ENCODE measurements around the gene NSMCE3. TPM values are rescaled to one million over a fixed set of nuclear protein-coding genes. Genes with fewer than 3 reads are reported as not detected.

Gene NSMCE3
- total RNA-seq, 1 experiment from 2014 or later: 14.6 TPM

- H4K20me1 ChIP-seq (ENCODE audit: insufficient read depth, low read depth, low read length): no peaks in the 10 kb centered on the region
- H3K27ac ChIP-seq (ENCODE audit: low read length): no peak overlapping the region
- no peaks in the 10 kb centered on the region for H3K27me3 ChIP-seq (ENCODE audit: low read length)
- no peaks in the 10 kb centered on the region for H3K79me2 ChIP-seq (ENCODE audit: low read length)
- H3K4me3 ChIP-seq (ENCODE audit: low read length): no peak overlapping the region
- no peak overlapping the region for H2AFZ ChIP-seq (ENCODE audit: low read length)
- H3K36me3 ChIP-seq (ENCODE audit: insufficient read depth, low read length): no peaks in the 10 kb centered on the region
- no peaks in the 10 kb centered on the region for H3K4me1 ChIP-seq (ENCODE audit: low read length)
- H3K4me2 ChIP-seq (ENCODE audit: low read depth, low read length, poor library complexity, severe bottlenecking): no peak overlapping the region
- no peak for DNase-seq
- H3K9me3 ChIP-seq (ENCODE audit: low read length): no peaks in the 10 kb centered on the region
- H3K9me2 ChIP-seq (replicated peaks; ENCODE audit: insufficient read depth, low read length): no peaks in the 10 kb centered on the region
- no peak overlapping the region for H3K9ac ChIP-seq (ENCODE audit: low read length)
Measured at GRCh38 chr15:29299784-29300183, 30.2 kb upstream of the NSMCE3 start.

- no peak overlapping the region for H2AFZ ChIP-seq (ENCODE audit: low read length)
- no peak overlapping the region for H3K4me3 ChIP-seq (ENCODE audit: low read length)
- H3K4me1 ChIP-seq (ENCODE audit: low read length): no peaks in the 10 kb centered on the region
- no peak overlapping the region for H3K27ac ChIP-seq (ENCODE audit: low read length)
- H3K27me3 ChIP-seq (ENCODE audit: low read length): no peaks in the 10 kb centered on the region
- DNase-seq: no peak
- no peaks in the 10 kb centered on the region for H3K36me3 ChIP-seq (ENCODE audit: insufficient read depth, low read length)
- no peak overlapping the region for H3K9ac ChIP-seq (ENCODE audit: low read length)
- no peaks in the 10 kb centered on the region for H3K79me2 ChIP-seq (ENCODE audit: low read length)
- H4K20me1 ChIP-seq (ENCODE audit: insufficient read depth, low read depth, low read length): no peaks in the 10 kb centered on the region
- H3K4me2 ChIP-seq (ENCODE audit: low read depth, low read length, poor library complexity, severe bottlenecking): no peak overlapping the region
- no peaks in the 10 kb centered on the region for H3K9me2 ChIP-seq (replicated peaks; ENCODE audit: insufficient read depth, low read length)
- H3K9me3 ChIP-seq (ENCODE audit: low read length): no peaks in the 10 kb centered on the region
Measured at GRCh38 chr15:29299331-29299730, 29.7 kb upstream of the NSMCE3 start.

GRCh38 chr15:29294732-29295325 is 25.2 kb upstream of the NSMCE3 start:
- H3K79me2 ChIP-seq (ENCODE audit: low read length): no peaks in the 10 kb centered on the region
- H4K20me1 ChIP-seq (ENCODE audit: insufficient read depth, low read depth, low read length): no peaks in the 10 kb centered on the region
- no peaks in the 10 kb centered on the region for H3K9me3 ChIP-seq (ENCODE audit: low read length)
- no peaks in the 10 kb centered on the region for H3K4me1 ChIP-seq (ENCODE audit: low read length)
- no peak overlapping the region for H3K9ac ChIP-seq (ENCODE audit: low read length)
- DNase-seq: no peak
- H3K4me2 ChIP-seq (ENCODE audit: low read depth, low read length, poor library complexity, severe bottlenecking): no peak overlapping the region
- no peak overlapping the region for H3K4me3 ChIP-seq (ENCODE audit: low read length)
- H3K27ac ChIP-seq (ENCODE audit: low read length): no peak overlapping the region
- H3K9me2 ChIP-seq (replicated peaks; ENCODE audit: insufficient read depth, low read length): no peaks in the 10 kb centered on the region
- H3K27me3 ChIP-seq (ENCODE audit: low read length): no peaks in the 10 kb centered on the region
- H2AFZ ChIP-seq (ENCODE audit: low read length): no peak overlapping the region
- H3K36me3 ChIP-seq (ENCODE audit: insufficient read depth, low read length): no peaks in the 10 kb centered on the region

- H3K27me3 ChIP-seq (ENCODE audit: low read length): no peaks in the 10 kb centered on the region
- no peak overlapping the region for H3K9ac ChIP-seq (ENCODE audit: low read length)
- no peaks in the 10 kb centered on the region for H3K9me3 ChIP-seq (ENCODE audit: low read length)
- no peaks in the 10 kb centered on the region for H4K20me1 ChIP-seq (ENCODE audit: insufficient read depth, low read depth, low read length)
- H3K9me2 ChIP-seq (replicated peaks; ENCODE audit: insufficient read depth, low read length): no peaks in the 10 kb centered on the region
- no peak overlapping the region for H3K4me2 ChIP-seq (ENCODE audit: low read depth, low read length, poor library complexity, severe bottlenecking)
- no peak overlapping the region for H2AFZ ChIP-seq (ENCODE audit: low read length)
- no peaks in the 10 kb centered on the region for H3K36me3 ChIP-seq (ENCODE audit: insufficient read depth, low read length)
- no peak for DNase-seq
- H3K4me3 ChIP-seq (ENCODE audit: low read length): no peak overlapping the region
- H3K4me1 ChIP-seq (ENCODE audit: low read length): no peaks in the 10 kb centered on the region
- no peak overlapping the region for H3K27ac ChIP-seq (ENCODE audit: low read length)
- no peaks in the 10 kb centered on the region for H3K79me2 ChIP-seq (ENCODE audit: low read length)
Measured at GRCh38 chr15:29291067-29291845, 21.6 kb upstream of the NSMCE3 start.

- no peaks in the 10 kb centered on the region for H3K4me1 ChIP-seq (ENCODE audit: low read length)
- H3K9me3 ChIP-seq (ENCODE audit: low read length): no peaks in the 10 kb centered on the region
- no peak overlapping the region for H3K27ac ChIP-seq (ENCODE audit: low read length)
- H3K9ac ChIP-seq (ENCODE audit: low read length): no peak overlapping the region
- H3K36me3 ChIP-seq (ENCODE audit: insufficient read depth, low read length): no peaks in the 10 kb centered on the region
- no peaks in the 10 kb centered on the region for H3K9me2 ChIP-seq (replicated peaks; ENCODE audit: insufficient read depth, low read length)
- no peak for DNase-seq
- H3K27me3 ChIP-seq (ENCODE audit: low read length): no peaks in the 10 kb centered on the region
- no peak overlapping the region for H3K4me2 ChIP-seq (ENCODE audit: low read depth, low read length, poor library complexity, severe bottlenecking)
- no peaks in the 10 kb centered on the region for H3K79me2 ChIP-seq (ENCODE audit: low read length)
- H3K4me3 ChIP-seq (ENCODE audit: low read length): no peak overlapping the region
- H4K20me1 ChIP-seq (ENCODE audit: insufficient read depth, low read depth, low read length): no peaks in the 10 kb centered on the region
- no peak overlapping the region for H2AFZ ChIP-seq (ENCODE audit: low read length)
Measured at GRCh38 chr15:29289173-29289572, 19.6 kb upstream of the NSMCE3 start.

- Histone ChIP-seq H3K27me3 (ENCODE audit: low read length) (no peaks in the 10 kb centered on the region; the same call in 1 of the 2 replicates), H3K27ac (ENCODE audit: low read length) (no peak overlapping the region), H3K4me3 (ENCODE audit: low read length) (no peak overlapping the region)
Measured at GRCh38 chr15:29285386-29285785, 15.8 kb upstream of the NSMCE3 start.

GRCh38 chr15:29283381-29283780 is 13.8 kb upstream of the NSMCE3 start:
- DNase-seq: no peak
- Histone ChIP-seq H3K4me3 (ENCODE audit: low read length) (no peak overlapping the region), H3K4me1 (ENCODE audit: low read length) (no peaks in the 10 kb centered on the region), H4K20me1 (ENCODE audit: insufficient read depth, low read depth, low read length) (no peaks in the 10 kb centered on the region), H3K27ac (ENCODE audit: low read length) (no peak overlapping the region), H3K9ac (ENCODE audit: low read length) (no peak overlapping the region), H3K9me3 (ENCODE audit: low read length) (peaks cover 3% of the 10 kb centered on the region; the same call in 1 of the 2 replicates), H3K27me3 (ENCODE audit: low read length) (no peaks in the 10 kb centered on the region; the same call in 1 of the 2 replicates), H2AFZ (ENCODE audit: low read length) (no peak overlapping the region), H3K9me2 (replicated peaks; ENCODE audit: insufficient read depth, low read length) (no peaks in the 10 kb centered on the region), H3K79me2 (ENCODE audit: low read length) (no peaks in the 10 kb centered on the region), H3K4me2 (ENCODE audit: low read depth, low read length, poor library complexity, severe bottlenecking) (no peak overlapping the region), H3K36me3 (ENCODE audit: insufficient read depth, low read length) (no peaks in the 10 kb centered on the region)

More at GRCh38 chr15:29285386-29285785, 15.8 kb upstream of the NSMCE3 start:
- H3K9me2 ChIP-seq (replicated peaks; ENCODE audit: insufficient read depth, low read length): no peaks in the 10 kb centered on the region
- H4K20me1 ChIP-seq (ENCODE audit: insufficient read depth, low read depth, low read length): no peaks in the 10 kb centered on the region
- H3K79me2 ChIP-seq (ENCODE audit: low read length): no peaks in the 10 kb centered on the region
- no peaks in the 10 kb centered on the region for H3K36me3 ChIP-seq (ENCODE audit: insufficient read depth, low read length)
- H3K9ac ChIP-seq (ENCODE audit: low read length): no peak overlapping the region
- no peak for DNase-seq
- no peak overlapping the region for H2AFZ ChIP-seq (ENCODE audit: low read length)
- H3K4me1 ChIP-seq (ENCODE audit: low read length): no peaks in the 10 kb centered on the region
- no peak overlapping the region for H3K4me2 ChIP-seq (ENCODE audit: low read depth, low read length, poor library complexity, severe bottlenecking)
- peaks cover 3% of the 10 kb centered on the region; the same call in 1 of the 2 replicates for H3K9me3 ChIP-seq (ENCODE audit: low read length)

GRCh38 chr15:29280514-29280913 is 10.9 kb upstream of the NSMCE3 start:
- no peak for DNase-seq
- no peak overlapping the region for H3K9ac ChIP-seq (ENCODE audit: low read length)
- H3K27me3 ChIP-seq (ENCODE audit: low read length): no peaks in the 10 kb centered on the region; the same call in 1 of the 2 replicates
- no peaks in the 10 kb centered on the region for H3K79me2 ChIP-seq (ENCODE audit: low read length)
- peaks cover 3% of the 10 kb centered on the region; the same call in 1 of the 2 replicates for H3K9me3 ChIP-seq (ENCODE audit: low read length)
- no peak overlapping the region for H3K4me3 ChIP-seq (ENCODE audit: low read length)
- H4K20me1 ChIP-seq (ENCODE audit: insufficient read depth, low read depth, low read length): no peaks in the 10 kb centered on the region
- H3K36me3 ChIP-seq (ENCODE audit: insufficient read depth, low read length): no peaks in the 10 kb centered on the region
- no peak overlapping the region for H2AFZ ChIP-seq (ENCODE audit: low read length)
- no peak overlapping the region for H3K4me2 ChIP-seq (ENCODE audit: low read depth, low read length, poor library complexity, severe bottlenecking)
- no peak overlapping the region for H3K27ac ChIP-seq (ENCODE audit: low read length)
- H3K4me1 ChIP-seq (ENCODE audit: low read length): no peaks in the 10 kb centered on the region
- no peaks in the 10 kb centered on the region for H3K9me2 ChIP-seq (replicated peaks; ENCODE audit: insufficient read depth, low read length)
